Hepatocyte (in vitro differentiated cells): Measurements from ENCODE around the gene PUSL1. TPM values are rescaled to one million over a fixed set of nuclear protein-coding genes. Genes with fewer than 3 reads are reported as not detected.

ENCODE experiments used
- DNase-seq: peaks from one replicate; pipeline ENCODE4 v3.0.0-alpha.2; 2016; ENCODE audit warnings: low spot score
- H2AFZ ChIP-seq: fragments of 200-600 bp; sonication (generic); 2 replicates; pipeline ENCODE4 v1.6.0; 2016; ENCODE audit warnings: antibody characterized with exemption, mild to moderate bottlenecking
- H3K27ac ChIP-seq: fragments of 200-600 bp; sonication (generic); 2 replicates; pipeline ENCODE4 v1.5.1; 2016; ENCODE audit warnings: mild to moderate bottlenecking
- H3K27me3 ChIP-seq: fragments of 200-600 bp; sonication (generic); 2 replicates; pipeline ENCODE4 v1.6.1; 2016
- H3K36me3 ChIP-seq: fragments of 200-600 bp; sonication (generic); replicated peaks from 2 replicates; pipeline ENCODE4 v1.5.1; 2016; ENCODE audit warnings: low read depth; ENCODE audit not compliant: insufficient read depth
- H3K4me1 ChIP-seq: fragments of 200-600 bp; sonication (generic); 2 replicates; pipeline ENCODE4 v1.5.1; 2016; ENCODE audit warnings: mild to moderate bottlenecking, moderate library complexity; ENCODE audit not compliant: insufficient read depth
- H3K4me2 ChIP-seq: fragments of 200-600 bp; sonication (generic); 2 replicates; pipeline ENCODE4 v1.6.0; 2016
- H3K4me3 ChIP-seq: fragments of 200-600 bp; sonication (generic); 2 replicates; pipeline ENCODE4 v1.5.1; 2016; ENCODE audit warnings: mild to moderate bottlenecking
- H3K79me2 ChIP-seq: fragments of 200-600 bp; sonication (generic); 2 replicates; pipeline ENCODE4 v1.6.0; 2017; ENCODE audit warnings: mild to moderate bottlenecking
- H3K9me2 ChIP-seq: fragments of 200-600 bp; sonication (generic); replicated peaks from 2 replicates; pipeline ENCODE4 v1.6.0; 2017; ENCODE audit warnings: mild to moderate bottlenecking; ENCODE audit not compliant: insufficient read depth
- H3K9me3 ChIP-seq: fragments of 200-600 bp; sonication (generic); 2 replicates; pipeline ENCODE4 v1.5.1; 2016; ENCODE audit warnings: low read depth, mild to moderate bottlenecking
- H4K20me1 ChIP-seq: fragments of 200-600 bp; sonication (generic); 2 replicates; pipeline ENCODE4 v1.6.0; 2016; ENCODE audit warnings: mild to moderate bottlenecking; ENCODE audit not compliant: insufficient read depth, poor library complexity, severe bottlenecking
- CTCF ChIP-seq: fragments of 200-600 bp; sonication (generic); IDR thresholded peaks from 2 replicates; pipeline ENCODE4 v1.5.1; 2016; ENCODE audit warnings: antibody characterized with exemption, mild to moderate bottlenecking; ENCODE audit not compliant: poor library complexity
- EZH2 ChIP-seq: fragments of 200-600 bp; sonication (generic); IDR thresholded peaks from 2 replicates; pipeline ENCODE4 v1.6.1; 2016; ENCODE audit warnings: antibody characterized with exemption, mild to moderate bottlenecking, borderline replicate concordance
- EZH2phosphoT487 ChIP-seq: fragments of 200-600 bp; sonication (generic); IDR thresholded peaks from one replicate; pipeline ENCODE4 v1.6.1; 2018; ENCODE audit warnings: antibody characterized with exemption, mild to moderate bottlenecking, low read depth, moderate library complexity; ENCODE audit not compliant: unreplicated experiment, severe bottlenecking
- WGBS: methylation state at CpG from one replicate; pipeline ENCODE4 v1.1.6; 2016; ENCODE audit warnings: low lambda C conversion rate; ENCODE audit errors: missing lambda C conversion rate; 5-methylcytosine and 5-hydroxymethylcytosine counted together
- polyA plus RNA-seq: library from polyadenylated mRNA; unstranded; fragments of >200 nt; fragmentation: Nextera tagmentation; extraction: Ambion mirVana; gene quantifications from 2 replicates; pipeline ENCODE4 v1.2.1, GENCODE V29; 2016
- total RNA-seq: library from RNA; depleted of rRNA; stranded (reverse); fragments of >200 nt; gene quantifications from 2 replicates; pipeline ENCODE4 v1.2.3, GENCODE V29; 2014

PUSL1 gene
- total and polyA plus RNA-seq, 2 experiments from 2014 or later: 27.7 to 37.2 TPM

DNA sequence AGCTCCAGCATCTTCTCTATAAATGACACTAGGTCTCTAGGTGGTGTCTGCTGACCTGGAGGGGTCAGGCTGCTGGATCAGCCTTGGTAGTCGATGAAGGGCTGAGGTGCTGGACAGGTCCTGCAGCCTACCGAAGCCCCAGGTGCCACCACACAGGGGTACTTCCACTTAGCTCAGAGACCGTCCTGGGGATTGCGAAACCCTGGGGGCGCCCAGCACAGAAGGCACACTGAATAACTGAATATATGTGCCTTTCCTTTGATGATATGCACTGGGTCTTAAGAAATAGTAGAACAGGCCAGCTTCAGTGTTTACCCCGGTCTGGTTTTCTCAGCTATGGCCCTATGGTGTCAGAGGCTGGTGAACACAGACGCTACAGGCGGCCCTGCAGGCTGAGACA, 45.6 kb upstream of the PUSL1 start:
- TF ChIP-seq EZH2phosphoT487: no peak
- no peak for TF ChIP-seq CTCF
- TF ChIP-seq EZH2: no peak
- Histone ChIP-seq H4K20me1 (peaks cover 28% of the 10 kb centered on the region), H3K4me2 (no peak overlapping the region), H3K9me3 (no peaks in the 10 kb centered on the region), H3K27ac (no peak overlapping the region), H3K4me3 (no peak overlapping the region), H3K4me1 (no peaks in the 10 kb centered on the region), H3K79me2 (peaks cover 36% of the 10 kb centered on the region), H3K27me3 (no peaks in the 10 kb centered on the region), H3K36me3 (no peaks in the 10 kb centered on the region), H3K9me2 (no peaks in the 10 kb centered on the region), H2AFZ (no peak overlapping the region)
- no peak for DNase-seq
- 96% methylated on average over 8 of the region's 8 CpGs for WGBS

GRCh38 chr1:1264026-1264425, 44.4 kb upstream of the PUSL1 start:
- Histone ChIP-seq H3K27ac (no peak overlapping the region), H3K4me3 (no peak overlapping the region), H4K20me1 (peaks cover 35% of the 10 kb centered on the region), H3K9me3 (no peaks in the 10 kb centered on the region), H3K79me2 (peaks cover 47% of the 10 kb centered on the region), H3K27me3 (no peaks in the 10 kb centered on the region), H3K4me2 (no peak overlapping the region), H3K4me1 (no peaks in the 10 kb centered on the region), H2AFZ (no peak overlapping the region), H3K36me3 (no peaks in the 10 kb centered on the region), H3K9me2 (no peaks in the 10 kb centered on the region)
- TF ChIP-seq EZH2 (no peak), CTCF (no peak), EZH2phosphoT487 (no peak)
- 82% methylated on average over 9 of the region's 9 CpGs for whole genome bisulfite sequencing
- DNase-seq: no peak

DNA sequence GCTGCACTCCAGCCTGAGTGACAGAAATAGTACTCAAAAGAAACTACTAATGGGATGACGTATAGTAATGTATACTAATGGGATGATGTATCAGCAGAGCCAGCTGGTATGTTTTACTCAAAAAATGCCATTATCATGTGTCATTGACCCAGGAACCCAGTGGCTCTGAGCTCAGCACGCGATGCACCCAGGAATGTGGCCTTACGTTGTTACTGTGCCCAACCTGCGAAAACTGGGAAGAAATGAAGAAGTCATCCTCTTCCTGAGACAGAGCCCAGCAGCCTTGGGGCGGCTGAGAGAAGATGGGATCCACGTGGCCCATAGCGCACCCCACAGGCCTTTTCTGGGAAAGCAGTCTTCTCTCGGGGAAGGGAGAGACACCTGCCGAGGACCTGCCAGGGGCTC, 43.5 kb upstream of the PUSL1 start:
- Histone ChIP-seq H3K27ac (no peak overlapping the region), H3K27me3 (no peaks in the 10 kb centered on the region)

More for the DNA sequence above, 43.5 kb upstream of the PUSL1 start:
- peaks cover 42% of the 10 kb centered on the region for H4K20me1 ChIP-seq
- DNase-seq: no peak
- no peak overlapping the region for H2AFZ ChIP-seq
- TF ChIP-seq EZH2phosphoT487 (no peak), CTCF (peak; percentile 18)
- 88% methylated on average over 10 of the region's 10 CpGs for WGBS
- H3K9me3 ChIP-seq: no peaks in the 10 kb centered on the region
- H3K4me3 ChIP-seq: no peak overlapping the region
- H3K79me2 ChIP-seq: peaks cover 52% of the 10 kb centered on the region
- no peak overlapping the region for H3K4me2 ChIP-seq
- H3K9me2 ChIP-seq: no peaks in the 10 kb centered on the region
- no peaks in the 10 kb centered on the region for H3K36me3 ChIP-seq
- H3K4me1 ChIP-seq: no peaks in the 10 kb centered on the region
